HK-2 (cell line): ENCODE data around the gene PRRT3.
A peak's percentile ranks its signal among the peaks of the same experiment; 100 is the strongest.
"Not testable (repeated sequence)": the region's sequence is repeated elsewhere in the genome, so short reads cannot be mapped to it uniquely, and the experiment has no call there.

Source experiments
- DNase-seq: peaks from one replicate; pipeline ENCODE4 v3.0.0-alpha.2; 2018; ENCODE audit not compliant: unreplicated experiment

Gene PRRT3

DNA sequence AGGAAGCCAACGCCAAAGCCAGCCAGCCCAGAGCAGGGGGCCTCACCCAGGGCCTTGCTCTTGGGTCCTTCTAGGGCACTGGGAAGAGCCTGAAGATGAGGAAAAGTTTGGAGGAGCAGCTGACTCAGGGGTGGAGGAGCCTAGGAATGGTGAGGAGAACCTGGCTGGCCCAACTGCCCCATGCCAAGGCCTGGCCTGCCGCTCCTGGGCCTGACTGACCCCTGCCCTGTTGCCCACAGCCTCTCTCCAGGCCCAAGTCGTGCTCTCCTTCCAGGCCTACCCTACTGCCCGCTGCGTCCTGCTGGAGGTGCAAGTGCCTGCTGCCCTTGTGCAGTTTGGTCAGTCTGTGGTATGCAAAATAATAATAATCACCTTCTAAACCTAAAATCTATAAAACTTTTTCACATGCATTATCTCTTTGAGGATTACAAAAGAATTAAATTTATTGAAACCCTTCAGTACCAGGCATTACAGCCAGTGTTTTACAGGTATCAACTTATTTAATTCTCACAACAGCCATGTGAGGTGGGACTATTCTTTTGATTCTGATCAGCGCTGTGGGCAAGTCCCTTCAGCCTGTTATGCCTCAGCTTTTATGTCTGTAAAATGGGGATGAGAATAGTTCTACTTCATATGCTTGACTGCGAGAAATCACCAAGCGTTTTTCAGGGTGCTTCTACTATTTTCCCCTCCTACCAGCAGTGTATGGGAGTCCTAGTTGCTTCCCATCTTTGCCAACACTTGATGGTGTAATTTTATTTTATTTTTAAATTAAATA is 33.8 kb downstream of the PRRT3 start:
- DNase-seq, result no peak

DNA sequence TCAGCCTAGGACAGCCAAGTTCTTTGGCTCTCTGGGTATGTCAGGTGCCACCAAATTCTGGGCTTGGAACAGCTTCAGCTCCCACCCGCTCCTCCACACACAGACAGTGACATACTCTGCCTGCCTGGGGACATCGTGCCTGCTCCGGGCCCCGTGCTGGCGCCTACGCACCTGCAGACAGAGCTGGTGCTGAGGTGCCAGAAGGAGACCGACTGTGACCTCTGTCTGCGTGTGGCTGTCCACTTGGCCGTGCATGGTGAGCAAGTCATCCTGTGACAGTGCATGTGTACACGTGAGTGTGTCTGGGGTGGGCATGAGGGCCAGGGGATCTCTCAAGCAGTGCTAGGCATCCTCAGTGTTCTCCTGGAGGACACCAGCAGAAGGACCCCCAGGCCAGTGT is 34.4 kb downstream of the PRRT3 start:
- DNase-seq, result no peak

DNA sequence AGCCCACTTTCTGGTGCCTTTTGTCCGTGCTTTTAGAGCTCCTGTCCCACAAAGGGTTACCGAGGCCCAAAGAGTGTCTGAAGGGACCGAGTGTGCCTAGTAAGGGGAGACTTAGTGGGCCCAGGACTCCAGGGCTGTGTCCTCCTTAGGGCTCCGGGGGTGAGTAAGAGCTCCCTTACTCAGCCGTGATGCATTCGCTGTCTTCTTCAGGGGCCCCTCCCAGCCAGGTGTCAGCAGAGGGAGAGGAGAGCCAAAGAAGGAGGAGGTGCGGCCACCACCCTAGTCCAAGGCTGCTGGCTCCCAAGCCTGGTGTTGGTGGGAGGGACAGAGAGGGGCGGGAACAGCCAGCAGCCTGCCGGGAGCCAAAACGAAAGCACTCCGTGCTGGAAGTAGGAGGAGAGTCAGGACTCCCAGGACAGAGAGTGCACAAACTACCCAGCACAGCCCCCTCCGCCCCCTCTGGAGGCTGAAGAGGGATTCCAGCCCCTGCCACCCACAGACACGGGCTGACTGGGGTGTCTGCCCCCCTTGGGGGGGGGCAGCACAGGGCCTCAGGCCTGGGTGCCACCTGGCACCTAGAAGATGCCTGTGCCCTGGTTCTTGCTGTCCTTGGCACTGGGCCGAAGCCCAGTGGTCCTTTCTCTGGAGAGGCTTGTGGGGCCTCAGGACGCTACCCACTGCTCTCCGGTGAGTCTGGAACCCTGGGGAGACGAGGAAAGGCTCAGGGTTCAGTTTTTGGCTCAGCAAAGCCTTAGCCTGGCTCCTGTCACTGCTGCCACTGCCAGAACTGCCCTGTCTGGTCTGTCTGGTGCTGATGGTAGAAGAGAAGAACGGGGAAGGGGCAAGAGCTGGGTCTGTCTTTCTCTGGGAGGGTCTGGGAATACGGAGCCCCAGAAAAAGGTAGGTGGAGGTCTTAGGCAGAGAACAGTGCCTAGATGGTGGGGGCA is 35.2 kb downstream of the PRRT3 start, which contains the start of gene IL17RC:
Gene IL17RC (plus strand): TSS at position 365 of the 947 bp plus-strand sequence. CDS start 218 bp downstream, at position 583.
- peak; percentile 90 for DNase-seq

- no peak for DNase-seq
Measured at GRCh38 chr3:9916346-9916733, 35.9 kb downstream of the PRRT3 start.

GRCh38 chr3:9915254-9916141 is 36.7 kb downstream of the PRRT3 start:
- peak; percentile 76 for DNase-seq

DNA sequence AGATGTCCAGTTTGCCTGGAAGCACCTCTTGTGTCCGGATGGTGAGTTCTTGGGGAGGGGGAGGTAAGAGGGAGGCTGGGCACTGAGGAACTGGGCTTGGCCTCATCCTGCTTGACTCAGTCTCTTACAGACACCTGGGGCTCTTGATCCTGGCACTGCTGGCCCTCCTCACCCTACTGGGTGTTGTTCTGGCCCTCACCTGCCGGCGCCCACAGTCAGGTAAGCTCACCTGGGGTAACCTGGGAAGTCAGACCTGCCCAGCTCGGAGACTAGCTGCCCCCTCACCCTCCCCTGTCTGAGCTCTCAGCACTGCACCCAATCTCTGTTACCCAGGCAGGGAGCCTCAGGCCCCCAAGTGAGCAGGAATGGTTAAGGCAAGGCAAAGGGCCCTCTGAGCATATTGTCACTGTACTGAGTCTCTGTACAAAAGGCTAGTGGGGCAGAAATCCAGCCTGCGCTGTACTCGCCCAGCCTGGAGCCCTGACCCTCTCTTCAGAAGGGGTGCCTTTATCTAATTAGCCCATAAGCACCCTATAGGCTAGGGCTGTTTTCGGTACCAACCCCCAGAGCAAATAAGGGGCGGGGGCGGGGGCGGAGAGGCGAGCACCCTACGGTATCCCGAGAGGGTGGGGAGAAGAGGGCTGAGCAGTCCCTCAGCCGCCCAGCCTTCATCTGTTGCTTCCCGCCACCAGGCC is 37.5 kb downstream of the PRRT3 start:
- no peak for DNase-seq

- no peak for DNase-seq
Measured at GRCh38 chr3:9914011-9914410, 38.2 kb downstream of the PRRT3 start.

- DNase-seq, result no peak
Measured at GRCh38 chr3:9913601-9914000, 38.6 kb downstream of the PRRT3 start.

DNA sequence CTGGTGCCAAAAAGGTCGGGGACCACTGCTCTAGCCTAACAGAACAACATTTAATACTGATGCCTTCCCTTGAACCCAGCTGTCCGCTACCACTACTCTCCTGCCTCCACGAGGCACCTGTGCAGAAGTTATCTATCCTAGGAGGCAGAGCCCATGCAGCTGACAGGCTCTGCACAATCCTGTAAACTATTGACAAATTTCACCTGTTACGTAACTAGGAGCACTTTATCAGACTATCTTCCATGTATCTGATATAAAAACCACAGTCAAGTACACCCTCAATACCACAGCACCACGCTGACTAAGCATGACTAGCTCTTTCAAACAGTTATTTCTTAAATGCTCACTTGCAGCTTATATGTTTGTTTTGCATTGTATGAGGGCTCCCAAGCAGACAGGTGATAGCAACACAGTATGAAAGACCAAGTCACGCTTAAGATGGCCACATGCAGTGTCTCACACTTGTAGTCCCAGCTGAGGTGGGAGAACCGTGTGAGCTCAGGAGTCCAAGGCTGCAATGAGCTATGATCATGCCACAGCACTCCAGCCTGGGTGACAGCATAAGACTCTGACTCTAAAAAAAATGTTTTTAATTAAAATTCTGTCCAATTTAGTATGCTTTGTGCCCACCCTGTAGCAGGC is 39.8 kb downstream of the PRRT3 start:
- no peak for DNase-seq

DNA sequence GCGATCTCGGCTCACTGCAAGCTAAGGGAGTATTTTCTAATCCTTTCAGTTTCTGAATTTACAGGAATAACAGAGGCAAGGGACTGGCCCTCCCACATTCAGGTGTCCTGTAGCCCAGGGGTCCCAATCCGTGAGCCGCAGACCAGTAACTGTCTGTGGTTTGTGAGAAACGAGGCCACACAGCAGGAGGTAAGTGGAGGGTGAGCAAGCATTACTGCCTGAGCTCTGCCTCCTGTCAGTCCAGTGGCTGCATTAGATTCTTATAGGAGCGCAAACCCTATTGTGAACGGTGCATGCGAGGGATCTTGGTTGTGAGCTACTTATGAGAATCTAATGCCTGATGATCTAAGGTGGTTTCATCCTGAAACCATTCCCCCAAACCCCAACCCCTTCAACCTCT is 40.3 kb downstream of the PRRT3 start:
- no peak for DNase-seq

DNA sequence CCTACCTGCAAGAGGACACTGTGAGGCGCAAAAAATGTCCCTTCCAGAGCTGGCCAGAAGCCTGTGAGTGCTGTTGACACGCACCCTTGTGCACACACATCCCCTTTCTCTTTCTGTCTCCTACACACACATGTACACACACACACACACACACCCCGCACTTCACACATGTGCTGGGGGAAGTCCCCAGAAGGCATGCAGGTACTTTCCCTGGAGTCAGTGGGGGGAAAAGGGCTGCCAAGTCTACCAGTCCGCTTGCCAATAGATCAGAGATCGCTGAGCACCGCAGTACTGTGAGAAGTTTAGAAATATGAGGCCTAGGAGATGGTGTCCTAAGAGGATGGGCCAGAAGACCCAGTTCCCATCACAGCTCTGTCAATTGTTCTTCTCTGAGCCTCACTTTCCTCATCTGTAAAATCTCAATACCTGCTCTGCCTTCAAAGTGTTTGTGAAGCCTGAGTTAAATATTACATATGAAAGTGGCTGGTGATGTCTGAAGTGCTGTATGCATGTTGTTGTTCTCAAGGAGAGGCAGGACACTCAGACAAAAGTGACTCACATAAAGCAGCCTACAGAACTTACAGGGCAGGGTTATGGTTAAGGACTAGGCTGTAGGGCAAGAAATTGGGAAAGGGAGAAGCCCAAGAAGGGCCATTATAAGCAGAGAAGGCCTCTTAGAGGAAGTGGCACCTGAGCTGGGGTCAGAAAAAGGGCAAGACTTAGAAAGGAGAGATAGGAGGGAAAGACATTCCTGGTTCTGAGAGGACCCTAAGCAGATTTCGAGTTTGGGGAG is 42.8 kb downstream of the PRRT3 start:
- no peak for DNase-seq

DNA sequence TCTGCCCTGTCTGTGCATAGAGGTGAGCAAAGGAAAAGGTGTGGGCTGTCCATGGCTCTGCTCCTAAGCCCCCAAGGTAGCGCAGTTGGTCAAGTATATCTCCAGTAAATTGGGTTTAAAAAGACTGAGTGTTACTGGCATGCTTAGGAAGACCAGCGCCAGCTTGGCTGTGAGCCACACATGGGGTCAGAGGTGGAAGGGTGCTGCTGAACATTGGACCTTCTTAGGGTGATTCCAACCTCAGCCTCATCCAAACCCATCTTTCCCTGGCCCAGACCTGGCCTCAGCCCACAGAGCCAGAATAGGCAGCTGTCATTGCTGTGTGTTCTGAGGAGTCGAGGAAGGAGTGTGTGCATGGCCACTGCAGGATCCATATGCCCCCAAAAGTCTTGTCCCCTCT is 43.9 kb downstream of the PRRT3 start:
- DNase-seq, result no peak

- no peak for DNase-seq
Measured at GRCh38 chr3:9906480-9906879, 45.7 kb downstream of the PRRT3 start.

DNA sequence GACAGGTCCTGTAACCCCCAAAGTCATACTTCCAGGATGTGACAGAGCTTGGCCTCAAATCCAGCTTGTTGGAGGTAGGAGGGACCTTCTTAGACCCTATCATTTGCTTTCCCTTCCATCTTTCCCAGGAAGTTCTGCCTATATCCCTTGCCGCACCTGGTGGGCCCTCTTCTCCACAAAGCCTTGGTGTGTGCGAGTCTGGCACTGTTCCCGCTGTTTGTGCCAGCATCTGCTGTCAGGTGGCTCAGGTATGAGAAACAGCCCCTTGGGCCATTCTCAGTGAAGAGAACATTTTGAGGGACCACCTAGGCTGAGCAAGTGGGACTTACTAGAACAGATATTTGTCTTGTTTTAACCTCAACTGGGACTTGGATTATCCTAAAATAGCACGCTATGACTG is 48.3 kb downstream of the PRRT3 start:
- no peak for DNase-seq

DNA sequence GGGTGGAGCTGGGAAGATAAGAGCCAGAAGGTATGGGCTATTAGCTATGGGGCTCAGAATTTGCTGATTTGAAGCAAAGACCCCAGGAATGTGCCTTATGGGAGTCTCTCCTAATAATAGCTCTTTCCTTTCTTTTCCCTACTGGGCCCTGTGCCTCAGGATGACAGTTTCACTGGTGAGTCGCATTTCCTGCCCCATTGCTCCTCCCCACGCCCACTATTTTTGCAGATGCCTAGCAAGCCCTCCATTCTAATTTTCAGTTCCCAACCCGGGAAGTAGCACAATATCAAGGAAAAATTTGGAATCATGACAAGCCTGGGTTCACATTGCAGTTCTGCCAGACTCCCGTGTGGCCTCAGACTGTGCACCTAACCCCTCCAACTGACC is 49.0 kb downstream of the PRRT3 start:
- DNase-seq, result no peak

- no peak for DNase-seq
Measured at GRCh38 chr3:9902372-9903237, 49.6 kb downstream of the PRRT3 start, which contains the start of gene IL17RE. TSS of gene IL17RE (plus strand) at chr3:9902848. CDS start at chr3:9902933, 85 bp downstream.

- DNase-seq, result no peak
Measured at GRCh38 chr3:9901967-9902366, 50.2 kb downstream of the PRRT3 start.

DNA sequence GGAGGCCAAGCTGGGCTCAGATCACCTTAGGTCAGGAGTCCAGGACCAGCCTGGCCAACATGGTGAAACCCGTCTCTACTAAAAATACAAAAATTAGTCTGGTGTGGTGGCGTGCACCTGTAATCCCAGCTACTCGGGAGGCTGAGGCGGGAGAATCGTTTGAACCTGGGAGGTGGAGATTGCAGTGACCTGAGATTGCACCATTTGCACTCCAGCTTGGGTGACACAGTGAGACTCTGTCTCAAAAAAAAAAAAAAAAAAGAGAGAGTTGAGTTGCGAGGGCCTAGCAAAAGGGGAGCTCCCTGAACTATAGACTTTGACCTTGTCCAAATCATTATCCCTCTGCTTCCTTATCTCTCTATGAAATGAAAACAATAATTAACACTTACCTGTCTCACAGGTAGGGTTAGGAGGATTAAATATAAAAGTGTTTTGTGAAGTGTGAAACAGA is 51.2 kb downstream of the PRRT3 start:
- not testable (repeated sequence) for DNase-seq
